Measurements from ENCODE around the gene PPP2R5C.

PPP2R5C gene

DNA sequence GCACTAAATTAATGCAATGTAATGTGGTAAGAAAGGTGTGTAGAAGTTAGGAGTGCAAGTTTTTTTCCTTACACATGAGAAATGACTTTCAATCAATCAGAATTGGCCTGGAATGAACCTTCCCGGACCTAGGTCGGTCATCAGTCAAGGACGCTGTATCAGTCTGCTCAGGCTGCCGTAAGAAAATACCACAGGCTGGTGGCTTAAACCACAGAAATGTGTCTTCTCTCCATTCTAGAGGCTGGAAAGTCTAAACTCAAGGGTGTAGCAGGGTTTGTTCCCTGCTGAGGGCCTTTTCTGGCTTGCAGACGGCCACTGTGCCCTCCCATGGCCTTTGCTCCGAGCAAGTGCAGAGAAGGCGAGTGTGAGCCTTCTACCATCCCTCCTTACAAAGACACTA, 116.3 kb downstream of the PPP2R5C start:
- no peak for DNase-seq (ENCODE audit: low read depth)
- TF ChIP-seq CTCF (conservative IDR thresholded peaks at IDR 0.05; ENCODE audit: low read length): no peak
- H3K4me3 ChIP-seq (ENCODE audit: low read length): no peak overlapping the region

- DNase-seq (ENCODE audit: low read depth): no peak
- no peak overlapping the region for H3K4me3 ChIP-seq (ENCODE audit: low read length)
- no peak for TF ChIP-seq CTCF (conservative IDR thresholded peaks at IDR 0.05; ENCODE audit: low read length)
These were observed 116.8 kb downstream of the PPP2R5C start for GRCh38 chr14:101878211-101878821.

GRCh38 chr14:101878822-101879528, 117.5 kb downstream of the PPP2R5C start:
- no peak for TF ChIP-seq CTCF (conservative IDR thresholded peaks at IDR 0.05; ENCODE audit: low read length)
- no peak overlapping the region for H3K4me3 ChIP-seq (ENCODE audit: low read length)
- DNase-seq (ENCODE audit: low read depth): no peak

GRCh38 chr14:101879529-101880336, 118.2 kb downstream of the PPP2R5C start:
- no peak for DNase-seq (ENCODE audit: low read depth)

GRCh38 chr14:101881426-101881825, 119.9 kb downstream of the PPP2R5C start:
- DNase-seq (ENCODE audit: low read depth): no peak
- no peak for TF ChIP-seq CTCF (conservative IDR thresholded peaks at IDR 0.05; ENCODE audit: low read length)
- H3K4me3 ChIP-seq (ENCODE audit: low read length): no peak overlapping the region

More at GRCh38 chr14:101879529-101880336, 118.2 kb downstream of the PPP2R5C start:
- TF ChIP-seq CTCF (conservative IDR thresholded peaks at IDR 0.05; ENCODE audit: low read length): no peak
- H3K4me3 ChIP-seq (ENCODE audit: low read length): no peak overlapping the region

- TF ChIP-seq CTCF (conservative IDR thresholded peaks at IDR 0.05; ENCODE audit: low read length): no peak
- H3K4me3 ChIP-seq (ENCODE audit: low read length): no peak overlapping the region
- DNase-seq (ENCODE audit: low read depth): no peak
These were observed 120.8 kb downstream of the PPP2R5C start for GRCh38 chr14:101882141-101882935.
